ENCODE measurements around the gene C5orf22. TPM values are rescaled to one million over a fixed set of nuclear protein-coding genes. Genes with fewer than 3 reads are reported as not detected.

Gene C5orf22
- total RNA-seq = 10 to 100 TPM; 17.0 to 22.5 TPM
- long read RNA-seq, transcript C5orf22-201 (9 exons, 3,612 nt) = major isoform, 37 of 55 reads
- long read RNA-seq, partial matches to known transcripts = 2 of 55 reads
- long read RNA-seq, other reads (novel, unspliced or antisense) = 15 of 55 reads

GRCh38 chr5:31531888-31532547, at the start of gene C5orf22, which contains the start of gene DROSHA:
Gene C5orf22 (plus strand): TSS chr5:31532301. CDS start chr5:31532393, 92 bp downstream.
Gene DROSHA (minus strand): TSS chr5:31532093. CDS start chr5:31529059, 3,034 bp downstream.
- DNase-seq = peak; percentile 96
- ATAC-seq = peak; percentile 99 to 100
- intact Hi-C loops (cut with DNase I) = no loop called here

GRCh38 chr5:31485376-31486207, 46.5 kb upstream of the C5orf22 start:
- ATAC-seq (no peak), DNase-seq (no peak)
- intact Hi-C loops (cut with DNase I) = no loop called here

- DNase-seq (no peak), ATAC-seq (no peak)
- intact Hi-C loops (cut with DNase I) = no loop called here
Measured at GRCh38 chr5:31486441-31486840, 45.7 kb upstream of the C5orf22 start.

- intact Hi-C loops (cut with DNase I) = no loop called here
- ATAC-seq (no peak), DNase-seq (no peak)
Measured at GRCh38 chr5:31487506-31487905, 44.6 kb upstream of the C5orf22 start.

GRCh38 chr5:31492869-31493268, 39.2 kb upstream of the C5orf22 start:
- no peak for DNase-seq
- intact Hi-C loops (cut with DNase I) = no loop called here
- ATAC-seq = no peak

GRCh38 chr5:31495336-31495735, 36.8 kb upstream of the C5orf22 start:
- ATAC-seq (no peak), DNase-seq (no peak)
- intact Hi-C loops (cut with DNase I) = no loop called here

- DNase-seq (no peak), ATAC-seq (no peak)
- intact Hi-C loops (cut with DNase I) = no loop called here
Measured at GRCh38 chr5:31496301-31496700, 35.8 kb upstream of the C5orf22 start.

GRCh38 chr5:31496891-31497290, 35.2 kb upstream of the C5orf22 start:
- intact Hi-C loops (cut with DNase I) = no loop called here
- DNase-seq (no peak), ATAC-seq (no peak)

GRCh38 chr5:31500256-31500655, 31.8 kb upstream of the C5orf22 start:
- intact Hi-C loops (cut with DNase I) = no loop called here

GRCh38 chr5:31502506-31502905, 29.6 kb upstream of the C5orf22 start:
- intact Hi-C loops (cut with DNase I) = no loop called here

More at GRCh38 chr5:31500256-31500655, 31.8 kb upstream of the C5orf22 start:
- ATAC-seq (no peak), DNase-seq (no peak)

GRCh38 chr5:31504529-31504928, 27.6 kb upstream of the C5orf22 start:
- no peak for ATAC-seq
- no peak for DNase-seq
- intact Hi-C loops (cut with DNase I) = no loop called here

More at GRCh38 chr5:31502506-31502905, 29.6 kb upstream of the C5orf22 start:
- DNase-seq = no peak
- no peak for ATAC-seq

- ATAC-seq (no peak), DNase-seq (no peak)
- intact Hi-C loops (cut with DNase I) = no loop called here
Measured at GRCh38 chr5:31511305-31511704, 20.8 kb upstream of the C5orf22 start.

GRCh38 chr5:31516802-31517201, 15.3 kb upstream of the C5orf22 start:
- no peak for ATAC-seq
- intact Hi-C loops (cut with DNase I) = no loop called here
- no peak for DNase-seq

GRCh38 chr5:31523041-31523440, 9.1 kb upstream of the C5orf22 start:
- DNase-seq (no peak), ATAC-seq (no peak)
- intact Hi-C loops (cut with DNase I) = no loop called here

- DNase-seq (no peak), ATAC-seq (no peak)
- intact Hi-C loops (cut with DNase I) = no loop called here
Measured at GRCh38 chr5:31530541-31531265, 1.4 kb upstream of the C5orf22 start.

GRCh38 chr5:31531543-31531887, 586 bp upstream of the C5orf22 start:
- ATAC-seq (peak; percentile 35 to 59), DNase-seq (no peak)
- intact Hi-C loops (cut with DNase I) = no loop called here

GRCh38 chr5:31534527-31535046, 2.5 kb downstream of the C5orf22 start:
- intact Hi-C loops (cut with DNase I) = no loop called here
- DNase-seq (no peak), ATAC-seq (no peak)

GRCh38 chr5:31536873-31537272, 4.8 kb downstream of the C5orf22 start:
- intact Hi-C loops (cut with DNase I) = no loop called here
- ATAC-seq (no peak), DNase-seq (no peak)

- no peak for ATAC-seq
- DNase-seq = no peak
- intact Hi-C loops (cut with DNase I) = no loop called here
Measured at GRCh38 chr5:31537349-31537748, 5.2 kb downstream of the C5orf22 start.
